ENCODE measurements around the gene ALDH1A1. TPM values are rescaled to one million over a fixed set of nuclear protein-coding genes. Genes with fewer than 3 reads are reported as not detected.

Gene ALDH1A1
- total RNA-seq, 1 experiment from 2014 or later, result not detected

- Histone ChIP-seq H3K79me2 (ENCODE audit: low read length) (no peaks in the 10 kb centered on the region), H3K4me3 (ENCODE audit: low read length) (no peak overlapping the region), H3F3A (ENCODE audit: low read length, unreplicated experiment) (no peaks in the 10 kb centered on the region), H3K4me1 (ENCODE audit: insufficient read depth, low read length) (no peaks in the 10 kb centered on the region), H3K27me3 (ENCODE audit: low read length) (peaks cover 76% of the 10 kb centered on the region), H3K9ac (ENCODE audit: low read length) (no peak overlapping the region), H2AFZ (ENCODE audit: low read length) (no peak overlapping the region), H4K20me1 (ENCODE audit: low read length) (no peaks in the 10 kb centered on the region), H3K9me3 (ENCODE audit: low read length) (no peaks in the 10 kb centered on the region), H3K4me2 (ENCODE audit: low read length) (no peak overlapping the region), H3K36me3 (ENCODE audit: low read depth, low read length) (no peaks in the 10 kb centered on the region), H3K9me2 (replicated peaks; ENCODE audit: low read length) (no peaks in the 10 kb centered on the region), H3K27ac (ENCODE audit: low read length) (no peak overlapping the region)
- POLR2A ChIA-PET (ENCODE audit: unreplicated experiment), result no interaction called here
- DNase-seq (no peak), ATAC-seq (no peak)
- CTCF ChIA-PET, result no interaction called here
- no TSS peak for BruUV-seq (replicated peaks)
- intact Hi-C loops (cut with micrococcal nuclease), result no loop called here
- TF ChIP-seq EZH2phosphoT487 (IDR thresholded peaks at IDR 0.05; ENCODE audit: borderline replicate concordance, low read length) (no peak), EZH2 (IDR thresholded peaks at IDR 0.05; ENCODE audit: low read length, unreplicated experiment) (no peak)
- TF ChIP-seq, protein P1, sequence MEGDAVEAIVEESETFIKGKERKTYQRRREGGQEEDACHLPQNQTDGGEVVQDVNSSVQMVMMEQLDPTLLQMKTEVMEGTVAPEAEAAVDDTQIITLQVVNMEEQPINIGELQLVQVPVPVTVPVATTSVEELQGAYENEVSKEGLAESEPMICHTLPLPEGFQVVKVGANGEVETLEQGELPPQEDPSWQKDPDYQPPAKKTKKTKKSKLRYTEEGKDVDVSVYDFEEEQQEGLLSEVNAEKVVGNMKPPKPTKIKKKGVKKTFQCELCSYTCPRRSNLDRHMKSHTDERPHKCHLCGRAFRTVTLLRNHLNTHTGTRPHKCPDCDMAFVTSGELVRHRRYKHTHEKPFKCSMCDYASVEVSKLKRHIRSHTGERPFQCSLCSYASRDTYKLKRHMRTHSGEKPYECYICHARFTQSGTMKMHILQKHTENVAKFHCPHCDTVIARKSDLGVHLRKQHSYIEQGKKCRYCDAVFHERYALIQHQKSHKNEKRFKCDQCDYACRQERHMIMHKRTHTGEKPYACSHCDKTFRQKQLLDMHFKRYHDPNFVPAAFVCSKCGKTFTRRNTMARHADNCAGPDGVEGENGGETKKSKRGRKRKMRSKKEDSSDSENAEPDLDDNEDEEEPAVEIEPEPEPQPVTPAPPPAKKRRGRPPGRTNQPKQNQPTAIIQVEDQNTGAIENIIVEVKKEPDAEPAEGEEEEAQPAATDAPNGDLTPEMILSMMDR (conservative IDR thresholded peaks at IDR 0.05; ENCODE audit: low read depth, low read length), result no peak
Measured at GRCh38 chr9:72951520-72952380, 1.1 kb downstream of the ALDH1A1 start.

DNA sequence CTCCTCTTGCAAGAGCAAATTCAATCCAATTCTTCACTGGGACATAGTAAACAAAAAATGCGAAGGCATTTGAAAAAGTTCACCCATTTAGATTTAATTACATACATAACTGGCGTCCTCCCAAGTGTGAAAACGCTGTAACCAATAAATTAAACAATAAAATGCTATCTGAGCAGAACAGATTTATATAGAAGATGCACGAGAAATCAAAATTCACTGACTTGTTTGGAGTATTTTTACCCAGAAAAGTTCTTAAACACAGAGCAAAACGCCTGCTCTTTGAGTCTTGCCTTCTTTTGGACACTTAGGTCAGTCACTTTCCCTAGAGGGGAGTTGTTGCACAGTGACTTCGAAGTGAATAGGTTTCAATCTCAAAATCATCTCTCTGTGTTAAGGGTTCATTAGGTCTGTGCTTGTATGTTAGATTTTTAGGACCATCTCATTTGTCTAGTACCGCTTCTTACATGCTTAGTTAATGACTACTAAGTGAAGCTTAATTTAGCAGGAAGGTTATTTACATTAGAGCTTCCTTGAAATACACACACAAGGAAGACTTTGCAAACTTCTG is 1.9 kb downstream of the ALDH1A1 start:
- peaks cover 84% of the 10 kb centered on the region for H3K27me3 ChIP-seq (ENCODE audit: low read length)
- TF ChIP-seq EZH2phosphoT487 (IDR thresholded peaks at IDR 0.05; ENCODE audit: borderline replicate concordance, low read length), result no peak
- no peaks in the 10 kb centered on the region for H3K9me2 ChIP-seq (replicated peaks; ENCODE audit: low read length)
- ATAC-seq, result no peak
- no peak overlapping the region for H3K4me3 ChIP-seq (ENCODE audit: low read length)
- BruUV-seq (replicated peaks), result no TSS peak
- H3K9ac ChIP-seq (ENCODE audit: low read length), result no peak overlapping the region
- H4K20me1 ChIP-seq (ENCODE audit: low read length), result no peaks in the 10 kb centered on the region
- no peaks in the 10 kb centered on the region for H3K4me1 ChIP-seq (ENCODE audit: insufficient read depth, low read length)
- H2AFZ ChIP-seq (ENCODE audit: low read length), result no peak overlapping the region
- H3F3A ChIP-seq (ENCODE audit: low read length, unreplicated experiment), result no peaks in the 10 kb centered on the region
- H3K27ac ChIP-seq (ENCODE audit: low read length), result no peak overlapping the region
- H3K36me3 ChIP-seq (ENCODE audit: low read depth, low read length), result no peaks in the 10 kb centered on the region
- no peaks in the 10 kb centered on the region for H3K79me2 ChIP-seq (ENCODE audit: low read length)
- DNase-seq, result no peak
- POLR2A ChIA-PET (ENCODE audit: unreplicated experiment), result no interaction called here
- intact Hi-C loops (cut with micrococcal nuclease), result no loop called here
- CTCF ChIA-PET, result no interaction called here
- H3K9me3 ChIP-seq (ENCODE audit: low read length), result no peaks in the 10 kb centered on the region
- H3K4me2 ChIP-seq (ENCODE audit: low read length), result no peak overlapping the region

GRCh38 chr9:72949918-72950325 is 2.9 kb downstream of the ALDH1A1 start:
- POLR2A ChIA-PET (ENCODE audit: unreplicated experiment), result no interaction called here
- Histone ChIP-seq H3K27me3 (ENCODE audit: low read length) (peaks cover 85% of the 10 kb centered on the region), H3K9ac (ENCODE audit: low read length) (no peak overlapping the region), H3K4me2 (ENCODE audit: low read length) (no peak overlapping the region), H3K9me3 (ENCODE audit: low read length) (no peaks in the 10 kb centered on the region), H3K36me3 (ENCODE audit: low read depth, low read length) (no peaks in the 10 kb centered on the region), H3K9me2 (replicated peaks; ENCODE audit: low read length) (no peaks in the 10 kb centered on the region), H3K27ac (ENCODE audit: low read length) (no peak overlapping the region), H2AFZ (ENCODE audit: low read length) (no peak overlapping the region), H3K79me2 (ENCODE audit: low read length) (no peaks in the 10 kb centered on the region), H3K4me1 (ENCODE audit: insufficient read depth, low read length) (no peaks in the 10 kb centered on the region), H4K20me1 (ENCODE audit: low read length) (no peaks in the 10 kb centered on the region), H3F3A (ENCODE audit: low read length, unreplicated experiment) (no peaks in the 10 kb centered on the region), H3K4me3 (ENCODE audit: low read length) (no peak overlapping the region)
- no TSS peak for BruUV-seq (replicated peaks)
- TF ChIP-seq, protein P1 (conservative IDR thresholded peaks at IDR 0.05; ENCODE audit: low read depth, low read length), result no peak
- TF ChIP-seq EZH2phosphoT487 (IDR thresholded peaks at IDR 0.05; ENCODE audit: borderline replicate concordance, low read length), result no peak
- TF ChIP-seq EZH2 (IDR thresholded peaks at IDR 0.05; ENCODE audit: low read length, unreplicated experiment), result no peak
- intact Hi-C loops (cut with micrococcal nuclease), result no loop called here
- no peak for DNase-seq
- ATAC-seq, result no peak
- CTCF ChIA-PET, result no interaction called here

All from PC-3 (cell line).